ENCODE measurements around the gene GALNT14.

GALNT14 gene

GRCh38 chr2:30974554-30974953, 163.7 kb downstream of the GALNT14 start:
- DNase-seq (ENCODE audit: low read depth), result no peak

GRCh38 chr2:30974092-30974491, 164.1 kb downstream of the GALNT14 start:
- DNase-seq (ENCODE audit: low read depth), result no peak

- no peak for DNase-seq (ENCODE audit: low read depth)
These were observed 166.8 kb downstream of the GALNT14 start for GRCh38 chr2:30971231-30972025.

GRCh38 chr2:30968660-30969397, 169.4 kb downstream of the GALNT14 start:
- DNase-seq (ENCODE audit: low read depth), result no peak

- no peak for DNase-seq (ENCODE audit: low read depth)
These were observed 171.5 kb downstream of the GALNT14 start for GRCh38 chr2:30966786-30967185.

GRCh38 chr2:30965022-30965531, 173.2 kb downstream of the GALNT14 start:
- DNase-seq (ENCODE audit: low read depth), result no peak

- no peak for DNase-seq (ENCODE audit: low read depth)
These were observed 173.8 kb downstream of the GALNT14 start for GRCh38 chr2:30964334-30965005.

GRCh38 chr2:30963184-30963583, 175.1 kb downstream of the GALNT14 start:
- DNase-seq (ENCODE audit: low read depth), result no peak

GRCh38 chr2:30960213-30960612, 178.0 kb downstream of the GALNT14 start:
- no peak for DNase-seq (ENCODE audit: low read depth)

GRCh38 chr2:30959653-30960052, 178.6 kb downstream of the GALNT14 start:
- no peak for DNase-seq (ENCODE audit: low read depth)

- DNase-seq (ENCODE audit: low read depth), result no peak
These were observed 179.3 kb downstream of the GALNT14 start for GRCh38 chr2:30958918-30959265.

GRCh38 chr2:30958193-30958917, 179.9 kb downstream of the GALNT14 start:
- no peak for DNase-seq (ENCODE audit: low read depth)

GRCh38 chr2:30957591-30957990, 180.6 kb downstream of the GALNT14 start:
- no peak for DNase-seq (ENCODE audit: low read depth)

GRCh38 chr2:30956995-30957394, 181.2 kb downstream of the GALNT14 start:
- DNase-seq (ENCODE audit: low read depth), result no peak

GRCh38 chr2:30955516-30956132, 182.6 kb downstream of the GALNT14 start:
- DNase-seq (ENCODE audit: low read depth), result no peak

- DNase-seq (ENCODE audit: low read depth), result no peak
These were observed 187.9 kb downstream of the GALNT14 start for GRCh38 chr2:30950339-30950738.

- DNase-seq (ENCODE audit: low read depth), result no peak
These were observed 188.8 kb downstream of the GALNT14 start for GRCh38 chr2:30949435-30949834.

GRCh38 chr2:30948857-30949256, 189.4 kb downstream of the GALNT14 start:
- DNase-seq (ENCODE audit: low read depth), result no peak

GRCh38 chr2:30948130-30948529, 190.1 kb downstream of the GALNT14 start:
- DNase-seq (ENCODE audit: low read depth), result no peak

- no peak for DNase-seq (ENCODE audit: low read depth)
These were observed 190.6 kb downstream of the GALNT14 start for GRCh38 chr2:30947686-30948085.

- no peak for DNase-seq (ENCODE audit: low read depth)
These were observed 195.8 kb downstream of the GALNT14 start for GRCh38 chr2:30942419-30942818.

- DNase-seq (ENCODE audit: low read depth), result no peak
These were observed 197.4 kb downstream of the GALNT14 start for GRCh38 chr2:30940839-30941238.
